Measurements from ENCODE around the gene PNPLA7.
A peak's percentile ranks its signal among the peaks of the same experiment; 100 is the strongest.
"Not testable (repeated sequence)": the region's sequence is repeated elsewhere in the genome, so short reads cannot be mapped to it uniquely, and the experiment has no call there.

PNPLA7 gene

GRCh38 chr9:137550231-137550621, at the start of gene PNPLA7:
Gene PNPLA7, minus strand, starts transcription at chr9:137550402. Its CDS starts 205 bp downstream, at chr9:137550197.
- DNase-seq, result peak; percentile 66

- no peak for DNase-seq
These were observed 48.7 kb upstream of the PNPLA7 start for GRCh38 chr9:137598943-137599342.

GRCh38 chr9:137596577-137596976, 46.4 kb upstream of the PNPLA7 start:
- not testable (repeated sequence) for DNase-seq

GRCh38 chr9:137593176-137593575, 43.0 kb upstream of the PNPLA7 start:
- DNase-seq, result no peak

GRCh38 chr9:137592767-137593166, 42.6 kb upstream of the PNPLA7 start:
- DNase-seq, result no peak

- DNase-seq, result peak; percentile 91
These were observed 40.5 kb upstream of the PNPLA7 start, which contains the start of gene ZMYND19 for GRCh38 chr9:137590469-137591383. Gene ZMYND19, minus strand, starts transcription at chr9:137590512. Its CDS starts 249 bp downstream, at chr9:137590263.

- no peak for DNase-seq
These were observed 39.9 kb upstream of the PNPLA7 start for GRCh38 chr9:137590123-137590468.

- DNase-seq, result peak; percentile 32
These were observed 39.4 kb upstream of the PNPLA7 start for GRCh38 chr9:137589441-137590122.

- DNase-seq, result no peak
These were observed 38.7 kb upstream of the PNPLA7 start for GRCh38 chr9:137588891-137589290.

- DNase-seq, result no peak
These were observed 38.1 kb upstream of the PNPLA7 start for GRCh38 chr9:137588311-137588710.

GRCh38 chr9:137586854-137587253, 36.7 kb upstream of the PNPLA7 start:
- DNase-seq, result no peak

- DNase-seq, result no peak
These were observed 33.8 kb upstream of the PNPLA7 start for GRCh38 chr9:137583957-137584356.

- DNase-seq, result no peak
These were observed 33.1 kb upstream of the PNPLA7 start for GRCh38 chr9:137583347-137583746.

GRCh38 chr9:137582286-137582860, 32.2 kb upstream of the PNPLA7 start:
- DNase-seq, result peak; percentile 32

GRCh38 chr9:137581361-137582285, 31.4 kb upstream of the PNPLA7 start:
- no peak for DNase-seq

- DNase-seq, result no peak
These were observed 30.7 kb upstream of the PNPLA7 start for GRCh38 chr9:137580954-137581322.

GRCh38 chr9:137580209-137580953, 30.2 kb upstream of the PNPLA7 start:
- no peak for DNase-seq

GRCh38 chr9:137579259-137579604, 29.0 kb upstream of the PNPLA7 start:
- no peak for DNase-seq

- DNase-seq, result peak; percentile 98
These were observed 28.5 kb upstream of the PNPLA7 start, which contains the start of gene DPH7 for GRCh38 chr9:137578518-137579258. Gene DPH7, minus strand, starts transcription at chr9:137578925. Its CDS starts 148 bp downstream, at chr9:137578777.

- no peak for DNase-seq
These were observed 25.7 kb upstream of the PNPLA7 start for GRCh38 chr9:137575716-137576411.

- DNase-seq, result no peak
These were observed 25.1 kb upstream of the PNPLA7 start for GRCh38 chr9:137575364-137575715.

Data from stimulated activated CD4-positive, alpha-beta T cell treated with anti-CD3 and anti-CD28 coated beads, Interleukin-15, amount 100 ng/mL, for 24 hours (primary cell).